Activated CD4-positive, alpha-beta T cell treated with anti-CD3 and anti-CD28 coated beads, Interleukin-2, amount 10 ng/mL, durations not matched to agents 7 days and 5 days (primary cell): ENCODE measurements around the gene HMG20B. TPM values are rescaled to one million over a fixed set of nuclear protein-coding genes. Genes with fewer than 3 reads are reported as not detected.

Source experiments
- CTCF ChIA-PET: fragments of 350-600 bp; sonication (Branson Sonifier 250); formaldehyde crosslinking; loops from one replicate; lab custom pipeline; 2021; ENCODE audit warnings: antibody characterized with exemption; lab: Charles Lee
- POLR2A ChIA-PET: fragments of 350-600 bp; sonication (Branson Sonifier 250); formaldehyde crosslinking; loops from one replicate; lab custom pipeline; 2021; ENCODE audit warnings: antibody characterized with exemption; lab: Charles Lee
- DNase-seq: peaks from one replicate; pipeline ENCODE4 v3.0.0-alpha.2; 2020
- H3K27ac Mint-ChIP-seq: one replicate; pipeline ENCODE4 v1.8.0; 2021; ENCODE audit warnings: mild to moderate bottlenecking, moderate library complexity, mixed read lengths
- H3K27me3 Mint-ChIP-seq: one replicate; pipeline ENCODE4 v1.8.0; 2021; ENCODE audit warnings: mixed read lengths
- H3K36me3 Mint-ChIP-seq: one replicate; pipeline ENCODE4 v1.8.0; 2021; ENCODE audit warnings: low read depth, mixed read lengths
- H3K4me1 Mint-ChIP-seq: one replicate; pipeline ENCODE4 v1.8.0; 2021; ENCODE audit warnings: mixed read lengths
- H3K4me3 Mint-ChIP-seq: one replicate; pipeline ENCODE4 v1.8.0; 2021; ENCODE audit warnings: mild to moderate bottlenecking, moderate library complexity, mixed read lengths
- H3K9me3 Mint-ChIP-seq: one replicate; pipeline ENCODE4 v1.8.0; 2021; ENCODE audit warnings: mixed read lengths
- total RNA-seq, 2 experiments: library from RNA; stranded (reverse); gene quantifications; one replicate each; pipeline ENCODE4 v1.2.3, GENCODE V29; 2021

HMG20B gene
- total RNA-seq, 2 experiments from 2014 or later, result 47.8 to 54.1 TPM

DNA sequence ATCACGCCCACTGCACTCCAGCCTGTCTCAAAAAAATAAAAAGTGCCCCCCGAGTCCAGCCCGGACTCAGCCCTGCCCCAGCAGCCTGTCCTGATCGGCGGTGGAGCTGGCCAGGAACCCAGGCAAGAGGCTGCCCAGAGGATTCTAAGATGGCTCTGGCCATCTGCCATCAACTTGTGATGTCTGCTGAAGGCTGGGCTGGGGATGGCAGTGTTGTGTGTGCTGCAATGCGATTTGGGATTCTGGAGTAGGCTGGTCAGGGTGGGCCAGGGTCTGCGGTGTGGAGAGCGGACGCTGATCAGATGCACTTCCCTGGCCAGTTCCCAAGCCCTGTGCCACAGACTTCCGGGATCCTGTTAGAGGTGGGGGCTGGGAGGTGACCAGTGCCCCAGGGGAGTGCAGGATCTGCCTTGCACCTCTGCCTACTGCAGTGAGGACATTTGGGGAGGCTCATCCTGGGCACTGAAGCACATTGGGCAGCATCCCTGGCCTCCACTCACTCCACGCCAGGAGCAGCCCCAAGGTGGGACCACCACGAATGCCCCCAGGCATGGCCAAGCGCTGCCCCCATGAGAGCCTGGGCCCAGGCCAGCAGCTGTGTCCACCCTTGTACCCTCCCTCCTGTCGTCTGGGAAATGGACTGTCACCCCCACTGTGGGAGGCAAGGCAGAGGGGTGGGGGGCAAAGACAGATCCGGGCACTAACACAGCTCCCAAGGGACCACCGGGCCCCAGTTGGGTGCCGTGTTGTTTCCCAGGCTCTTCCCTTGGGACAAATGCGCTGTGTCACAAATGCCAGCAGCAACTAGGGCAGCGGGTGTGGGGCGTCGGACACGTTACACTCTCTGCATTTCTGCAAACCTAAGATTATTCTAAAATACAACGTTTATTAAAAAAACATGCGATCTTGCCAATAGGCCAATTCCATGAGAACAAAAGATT is 37.3 kb downstream of the HMG20B start:
- H3K4me3 Mint-ChIP-seq, result no peak overlapping the region
- POLR2A ChIA-PET, result no interaction called here

DNA sequence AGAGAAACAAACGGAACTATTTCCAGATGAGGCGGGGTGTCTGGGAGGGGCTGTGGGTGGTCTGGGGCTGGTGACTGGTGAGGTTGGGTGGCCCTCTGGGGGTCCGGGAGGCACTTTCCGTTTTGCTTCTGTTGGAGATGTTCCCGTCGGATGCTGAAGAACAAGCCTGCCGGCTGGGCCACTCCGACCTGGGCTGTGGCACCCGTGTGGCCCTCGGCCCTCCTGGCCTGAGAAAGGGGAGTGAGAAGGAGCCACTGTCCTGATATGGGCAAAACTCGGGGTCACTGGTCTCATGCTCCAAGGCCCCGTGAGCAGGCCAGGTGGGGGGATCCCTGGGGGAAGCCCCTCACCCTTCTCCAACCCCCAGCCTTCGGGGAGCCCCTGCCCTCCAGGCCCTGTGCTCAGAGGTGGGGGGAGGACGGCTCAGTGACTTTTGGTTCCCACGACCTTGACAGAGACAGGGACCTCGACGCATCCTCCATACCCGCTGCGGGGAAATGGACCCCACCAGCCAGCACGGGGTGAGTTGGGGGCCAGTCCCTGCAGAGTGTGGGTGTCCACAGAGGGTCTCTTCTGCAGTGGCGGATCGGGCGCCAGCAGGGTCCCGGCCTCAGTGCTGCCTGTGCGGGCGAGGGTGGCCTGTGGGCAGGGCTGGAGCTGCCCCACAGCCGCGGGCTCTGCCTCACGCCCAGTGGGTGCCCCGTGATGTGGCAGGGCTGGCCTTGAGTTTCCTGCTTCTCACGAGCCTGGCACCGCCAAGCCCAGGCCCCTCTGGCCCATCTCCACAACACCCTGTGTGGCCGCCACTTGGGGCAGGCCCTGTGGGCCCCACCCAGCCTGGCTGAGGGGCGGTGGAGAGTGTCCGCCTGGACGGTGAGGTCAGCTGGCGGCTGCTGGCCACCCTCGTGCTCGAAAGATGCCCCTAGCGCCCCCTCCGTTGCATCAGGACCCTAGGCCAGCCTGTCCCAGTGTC is 38.3 kb downstream of the HMG20B start:
- Mint-ChIP-seq H3K36me3 (peaks cover 4% of the 10 kb centered on the region), H3K27ac (no peak overlapping the region), H3K27me3 (peaks cover 5% of the 10 kb centered on the region), H3K4me3 (no peak overlapping the region), H3K9me3 (no peaks in the 10 kb centered on the region), H3K4me1 (peaks cover 12% of the 10 kb centered on the region)
- ChIA-PET CTCF (no interaction called here), POLR2A (no interaction called here)
- DNase-seq, result no peak

More for the DNA sequence above, 37.3 kb downstream of the HMG20B start:
- Mint-ChIP-seq H3K4me1 (peaks cover 12% of the 10 kb centered on the region), H3K9me3 (no peaks in the 10 kb centered on the region), H3K36me3 (peaks cover 4% of the 10 kb centered on the region), H3K27me3 (peaks cover 5% of the 10 kb centered on the region), H3K27ac (no peak overlapping the region)
- CTCF ChIA-PET, result interaction anchor here (0.8 kb wide), 1 partner anchor 56 kb away, joined by 3 read pairs; no protein-coding TSS in a partner anchor
- no peak for DNase-seq

DNA sequence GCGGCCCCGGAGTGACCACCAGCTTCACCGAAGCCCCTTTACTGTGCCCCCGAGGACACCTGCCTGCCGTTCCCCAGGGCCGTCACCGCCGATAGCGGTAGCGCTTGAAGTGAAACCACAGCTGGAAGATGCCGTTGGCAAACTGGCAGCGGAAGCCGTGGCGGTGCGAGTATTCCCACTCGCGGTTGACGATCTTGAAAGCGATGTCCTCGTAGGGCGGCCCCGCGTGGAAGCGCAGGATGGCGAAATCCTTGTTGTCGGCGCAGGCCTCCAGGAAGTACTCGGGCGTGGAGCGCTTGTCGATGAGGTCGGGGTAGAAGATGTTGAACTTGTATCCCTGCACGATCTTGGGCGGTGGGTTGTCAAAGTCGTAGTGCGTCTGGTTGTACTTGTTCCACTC is 39.1 kb downstream of the HMG20B start:
- H3K36me3 Mint-ChIP-seq, result peaks cover 4% of the 10 kb centered on the region
- peaks cover 5% of the 10 kb centered on the region for H3K27me3 Mint-ChIP-seq
- CTCF ChIA-PET, result no interaction called here
- peaks cover 12% of the 10 kb centered on the region for H3K4me1 Mint-ChIP-seq
- no peak overlapping the region for H3K27ac Mint-ChIP-seq
- no peaks in the 10 kb centered on the region for H3K9me3 Mint-ChIP-seq
- no peak overlapping the region for H3K4me3 Mint-ChIP-seq
- POLR2A ChIA-PET, result no interaction called here
- DNase-seq, result no peak

DNA sequence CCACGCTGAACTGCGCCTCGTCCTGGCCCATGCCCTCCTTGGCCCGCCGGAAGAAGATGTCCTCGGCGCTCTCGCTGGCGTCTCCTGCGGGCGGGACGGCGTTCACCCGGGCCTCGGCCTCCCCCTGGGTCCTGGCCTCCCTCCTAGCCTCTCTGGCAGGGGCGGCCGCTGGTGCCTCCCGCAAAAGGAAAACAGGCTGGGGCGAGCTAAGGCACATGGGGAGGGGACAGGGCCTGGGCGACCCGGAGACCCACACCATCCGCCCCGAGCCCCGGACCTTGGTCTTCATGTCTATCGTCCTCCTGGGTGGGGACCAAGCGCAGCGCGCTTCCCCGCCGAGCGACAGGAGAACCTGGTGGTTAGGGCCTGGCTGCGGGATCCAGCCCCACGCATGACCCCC is 39.6 kb downstream of the HMG20B start:
- H3K9me3 Mint-ChIP-seq, result no peaks in the 10 kb centered on the region
- CTCF ChIA-PET, result no interaction called here
- DNase-seq, result no peak

DNA sequence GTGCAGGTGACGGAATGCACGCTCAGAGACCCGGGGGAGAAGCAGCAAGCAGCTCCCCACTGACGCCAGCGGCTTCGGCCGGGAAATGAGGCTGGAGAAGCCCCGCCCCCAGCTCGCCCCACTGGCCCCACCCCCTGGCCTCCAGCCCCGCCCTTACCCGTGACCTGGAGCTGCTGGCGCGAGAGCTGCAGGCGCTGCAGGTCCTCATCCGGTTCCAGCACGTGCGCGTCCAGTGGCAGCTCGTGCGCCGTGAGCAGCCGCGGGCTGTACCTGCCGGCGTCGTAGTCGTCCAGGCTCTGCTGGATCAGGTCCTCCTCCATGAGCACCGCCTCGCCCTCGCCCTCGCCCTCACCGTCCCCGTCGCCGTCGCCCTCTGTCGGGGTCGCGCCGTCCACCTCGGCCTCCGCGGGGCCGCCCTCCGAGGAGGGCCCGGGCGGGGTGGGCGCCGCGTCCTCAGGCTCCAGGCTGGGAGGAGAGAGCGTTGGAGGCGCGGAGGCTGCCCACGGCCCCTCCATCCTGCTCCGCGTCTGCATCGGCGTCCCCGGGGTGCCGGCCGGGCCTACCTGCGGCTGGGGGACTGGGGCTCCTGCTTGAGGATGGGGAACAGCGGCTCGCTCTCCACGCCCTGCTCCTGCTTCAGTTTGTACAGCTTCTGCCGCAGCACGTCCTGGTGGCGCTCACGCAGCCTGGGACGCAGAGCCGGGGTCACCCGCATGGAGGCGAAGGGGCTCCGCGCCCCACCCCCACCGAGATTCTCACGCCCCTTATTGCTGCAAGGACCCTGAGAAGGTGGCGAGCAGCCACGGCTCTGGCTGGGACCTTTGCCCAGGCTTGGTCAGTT is 40.4 kb downstream of the HMG20B start:
- Mint-ChIP-seq H3K27ac (no peak overlapping the region), H3K4me3 (no peak overlapping the region), H3K4me1 (peaks cover 15% of the 10 kb centered on the region), H3K36me3 (peaks cover 8% of the 10 kb centered on the region), H3K27me3 (no peaks in the 10 kb centered on the region), H3K9me3 (no peaks in the 10 kb centered on the region)
- ChIA-PET POLR2A (no interaction called here), CTCF (interaction anchor here (1.0 kb wide), 1 partner anchor 308 kb away, joined by 3 read pairs; no protein-coding TSS in a partner anchor)
- DNase-seq, result no peak

More for the DNA sequence above, 39.6 kb downstream of the HMG20B start:
- Mint-ChIP-seq H3K27ac (no peak overlapping the region), H3K27me3 (peaks cover 2% of the 10 kb centered on the region), H3K4me1 (peaks cover 13% of the 10 kb centered on the region), H3K36me3 (peaks cover 4% of the 10 kb centered on the region), H3K4me3 (no peak overlapping the region)
- POLR2A ChIA-PET, result no interaction called here

DNA sequence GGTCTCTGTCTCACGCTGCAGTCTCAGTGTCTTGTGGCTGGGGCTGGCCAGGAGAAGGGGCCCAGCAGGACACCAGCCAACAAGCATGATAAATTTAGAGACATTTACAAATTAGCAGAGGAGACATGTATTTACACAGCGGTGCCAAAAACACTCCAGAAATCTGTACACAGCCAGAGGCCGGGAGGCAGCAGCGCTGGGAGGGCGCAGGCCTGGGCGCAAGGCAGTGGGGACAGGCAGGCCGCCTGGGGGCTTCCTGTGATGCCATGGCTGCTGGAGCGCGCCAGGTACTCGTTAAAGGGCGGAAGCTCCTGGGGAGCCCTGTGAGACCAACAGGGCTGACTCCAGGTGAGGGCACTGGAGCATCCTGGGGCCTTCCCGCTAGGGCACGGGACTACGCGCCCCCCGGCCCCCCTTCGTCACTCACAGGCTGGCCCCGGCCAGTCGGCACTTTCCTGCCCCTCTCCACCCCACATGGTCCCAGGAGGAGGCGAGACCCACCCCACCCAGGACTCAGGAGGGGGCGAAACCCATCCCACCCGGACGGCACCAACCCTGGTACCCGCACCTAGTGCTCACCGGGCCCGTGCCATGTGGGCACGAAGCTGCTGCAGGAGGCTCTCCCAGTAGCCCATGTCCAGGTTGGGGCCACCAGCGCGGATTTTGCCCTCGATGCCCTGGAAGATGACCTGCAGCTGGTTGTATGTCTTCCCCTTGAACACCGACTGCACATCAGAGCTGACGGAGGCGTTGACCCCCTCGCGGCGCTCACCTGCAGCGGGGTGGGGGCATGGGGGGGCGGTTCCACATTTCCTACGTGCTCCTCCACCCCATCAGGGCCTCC is 41.3 kb downstream of the HMG20B start:
- Mint-ChIP-seq H3K9me3 (no peaks in the 10 kb centered on the region), H3K36me3 (peaks cover 8% of the 10 kb centered on the region), H3K4me1 (peaks cover 15% of the 10 kb centered on the region), H3K27me3 (no peaks in the 10 kb centered on the region), H3K4me3 (no peak overlapping the region), H3K27ac (no peak overlapping the region)
- POLR2A ChIA-PET, result no interaction called here
- CTCF ChIA-PET, result interaction anchor here (1.0 kb wide), 1 partner anchor 309 kb away, joined by 3 read pairs; no protein-coding TSS in a partner anchor
- DNase-seq, result no peak

DNA sequence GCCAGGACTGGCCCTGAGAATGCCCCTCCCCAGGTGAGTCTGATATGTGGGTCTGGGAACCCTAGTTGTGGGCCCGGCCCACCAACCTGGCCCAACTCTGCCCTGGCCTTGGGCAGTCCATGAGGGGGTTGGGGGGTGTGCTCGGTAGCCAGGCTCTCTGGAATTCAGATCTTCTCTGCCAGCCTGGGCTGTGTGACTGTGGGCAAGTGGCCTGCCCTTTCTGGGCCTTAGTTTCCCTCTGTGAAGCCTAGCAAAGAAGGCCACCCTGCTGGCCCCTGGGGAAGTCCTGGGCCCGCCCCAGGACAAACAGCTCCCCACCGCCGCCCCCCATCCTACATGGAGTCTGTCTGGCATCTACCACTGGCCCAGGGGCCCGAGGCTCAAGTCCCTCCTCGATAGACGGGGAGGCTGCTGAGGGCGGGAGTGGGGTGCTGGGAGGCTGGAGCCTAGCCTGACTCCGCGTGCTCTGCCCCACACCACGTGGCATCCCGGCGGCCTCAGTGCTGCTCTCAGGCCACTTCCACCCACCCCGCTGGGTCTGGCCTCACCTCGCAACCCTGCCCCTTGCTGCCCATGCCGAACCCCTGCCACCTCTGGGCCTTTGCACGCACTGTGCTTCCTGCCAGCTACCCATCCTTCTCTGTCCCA is 42.2 kb downstream of the HMG20B start:
- Mint-ChIP-seq H3K4me3 (no peak overlapping the region), H3K9me3 (no peaks in the 10 kb centered on the region), H3K36me3 (peaks cover 11% of the 10 kb centered on the region), H3K27me3 (no peaks in the 10 kb centered on the region), H3K4me1 (peaks cover 13% of the 10 kb centered on the region), H3K27ac (no peak overlapping the region)
- no peak for DNase-seq
- ChIA-PET POLR2A (no interaction called here), CTCF (no interaction called here)

DNA sequence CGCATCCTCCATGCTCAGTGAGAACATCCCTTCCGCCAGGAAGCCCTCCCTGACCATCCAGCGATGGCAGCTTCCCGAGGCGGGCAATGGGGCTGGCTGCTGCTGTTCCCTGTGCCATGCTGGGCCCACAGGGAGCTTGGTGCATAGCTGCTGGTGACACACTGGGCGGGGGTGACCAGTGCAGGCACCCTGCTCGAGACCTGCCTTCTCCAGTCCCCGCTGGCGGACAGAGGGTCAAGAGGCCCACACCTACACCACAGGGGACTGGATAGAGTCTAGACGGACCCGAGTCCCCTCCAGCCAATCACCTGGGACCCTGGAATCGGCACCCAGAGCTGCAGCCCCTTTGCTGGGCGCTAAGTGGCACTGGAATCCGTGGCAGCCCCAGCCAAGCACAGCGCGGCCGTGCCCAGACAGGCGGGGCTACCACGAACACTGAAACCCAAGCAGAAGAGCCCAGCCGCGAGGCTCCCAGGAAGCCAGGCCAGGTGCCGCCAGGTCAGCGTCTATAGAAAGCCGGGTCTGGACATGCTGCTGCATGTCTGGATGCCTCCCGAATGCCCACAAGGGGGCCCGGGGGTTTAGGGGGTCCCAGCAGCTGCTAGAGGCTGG is 42.9 kb downstream of the HMG20B start:
- H3K9me3 Mint-ChIP-seq, result no peaks in the 10 kb centered on the region
- peaks cover 11% of the 10 kb centered on the region for H3K36me3 Mint-ChIP-seq
- POLR2A ChIA-PET, result no interaction called here

DNA sequence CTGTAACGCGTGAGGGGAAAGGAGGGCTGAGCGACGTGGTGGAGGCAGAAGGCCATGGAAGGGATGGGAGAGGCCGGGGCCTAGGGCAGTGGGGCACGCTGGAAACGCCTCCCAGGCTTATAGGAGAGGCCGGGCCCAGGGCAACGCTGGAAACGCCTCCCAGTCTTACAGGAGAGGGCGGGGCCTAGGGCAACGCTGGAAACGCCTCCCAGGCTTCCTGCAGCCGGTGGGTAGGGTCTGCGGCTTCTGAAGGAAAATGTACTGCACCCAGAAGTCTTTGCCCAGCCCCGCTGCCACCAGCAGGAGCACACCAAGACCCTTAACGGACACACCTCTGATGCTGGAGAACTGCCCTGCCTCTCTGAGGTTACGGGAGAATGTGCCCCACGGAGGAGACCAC is 44.7 kb downstream of the HMG20B start:
- no peak overlapping the region for H3K4me3 Mint-ChIP-seq
- H3K27ac Mint-ChIP-seq, result peak overlapping the region; percentile 54
- peaks cover 9% of the 10 kb centered on the region for H3K36me3 Mint-ChIP-seq
- DNase-seq, result peak; percentile 61
- ChIA-PET CTCF (no interaction called here), POLR2A (no interaction called here)
- H3K9me3 Mint-ChIP-seq, result no peaks in the 10 kb centered on the region
- peaks cover 13% of the 10 kb centered on the region for H3K4me1 Mint-ChIP-seq
- H3K27me3 Mint-ChIP-seq, result no peaks in the 10 kb centered on the region

More for the DNA sequence above, 42.9 kb downstream of the HMG20B start:
- Mint-ChIP-seq H3K27me3 (no peaks in the 10 kb centered on the region), H3K4me3 (no peak overlapping the region), H3K27ac (no peak overlapping the region), H3K4me1 (peaks cover 13% of the 10 kb centered on the region)
- DNase-seq, result no peak
- CTCF ChIA-PET, result no interaction called here

DNA sequence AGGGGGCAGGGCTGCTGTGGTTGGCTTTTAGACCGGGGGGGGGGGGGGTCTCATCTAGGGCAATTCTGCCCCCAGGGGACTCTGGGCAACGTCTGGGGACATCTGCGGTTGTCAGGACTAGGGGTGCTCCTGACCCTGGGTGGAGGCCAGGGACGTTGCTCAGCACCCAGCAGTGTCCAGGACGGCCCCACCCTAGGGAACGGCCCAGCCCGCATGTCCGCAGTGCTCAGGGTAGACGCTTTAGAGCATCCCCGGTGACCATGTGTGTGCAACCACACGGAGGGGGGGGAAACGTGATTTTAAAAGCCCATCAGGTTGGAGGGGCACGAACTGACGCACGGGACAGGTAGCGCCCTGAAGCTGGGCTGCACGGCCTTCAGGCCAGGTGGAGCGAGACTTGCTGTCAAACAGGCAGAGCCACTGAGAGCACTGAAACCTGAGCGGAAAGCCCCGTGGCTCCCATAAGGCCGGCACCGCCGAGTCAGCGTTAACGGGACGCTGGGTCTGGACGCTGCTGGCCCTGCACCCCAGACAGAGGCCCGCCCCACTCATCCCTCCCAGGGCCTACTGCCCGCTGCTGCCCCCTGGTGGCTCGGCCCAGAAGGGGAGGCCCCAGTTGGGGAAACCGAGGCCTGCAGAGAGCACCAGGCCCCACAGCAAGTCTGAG is 45.5 kb downstream of the HMG20B start:
- Mint-ChIP-seq H3K4me3 (no peak overlapping the region), H3K36me3 (peaks cover 12% of the 10 kb centered on the region), H3K27ac (no peak overlapping the region), H3K9me3 (no peaks in the 10 kb centered on the region), H3K27me3 (no peaks in the 10 kb centered on the region), H3K4me1 (peaks cover 14% of the 10 kb centered on the region)
- POLR2A ChIA-PET, result no interaction called here
- CTCF ChIA-PET, result interaction anchor here (1.3 kb wide), 1 partner anchor 11 kb away, joined by 6 read pairs; no protein-coding TSS in a partner anchor
- peak; percentile 47 for DNase-seq
